SK-N-SH (cell line): ENCODE results near the gene HIBADH.
A peak's percentile ranks its signal among the peaks of the same experiment; 100 is the strongest.

Experiments
- CTCF ChIP-seq: fragments of 200-600 bp; sonication (generic); IDR thresholded peaks from 2 replicates; pipeline ENCODE4 v1.6.1; 2017; ENCODE audit warnings: antibody characterized with exemption, mild to moderate bottlenecking, moderate library complexity
- SMC3 ChIP-seq: IDR thresholded peaks from 2 replicates; pipeline ENCODE4 v1.6.1; 2012; ENCODE audit warnings: low read depth, low read length, improper control_type of control experiment

DNA sequence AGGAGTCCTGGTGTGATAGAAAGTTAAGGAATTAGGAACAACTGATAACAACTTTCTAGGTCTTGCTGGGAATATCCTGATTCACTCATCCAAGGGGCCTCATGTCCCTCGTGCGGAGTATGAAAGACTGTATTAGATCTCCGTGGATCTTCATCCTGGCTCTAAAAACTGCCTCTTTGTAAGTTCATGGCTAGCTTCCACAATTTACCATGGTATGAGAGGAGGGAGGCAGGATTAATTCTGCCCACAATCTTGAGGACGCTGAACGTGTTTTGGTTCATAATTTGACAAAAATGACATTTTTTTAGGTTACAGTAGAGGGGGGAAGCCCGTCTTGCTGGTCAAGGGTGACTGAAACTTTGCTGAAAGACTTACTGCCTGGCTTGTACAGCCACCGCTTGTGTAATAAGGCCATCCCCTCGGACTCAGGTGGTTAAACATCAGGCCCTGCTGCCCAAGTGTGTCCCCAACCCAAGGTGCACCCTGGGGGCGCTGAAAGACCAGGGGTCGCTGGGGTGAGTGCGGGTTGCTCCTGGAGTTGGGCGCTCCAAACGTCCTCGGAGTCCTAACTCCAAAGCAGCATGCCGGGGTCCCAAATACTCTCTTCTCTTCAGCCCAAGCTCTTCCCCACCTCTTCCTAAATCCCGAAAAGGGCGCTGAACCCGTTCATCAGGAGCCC, 733 bp downstream of the HIBADH start:
- peak; percentile 24; the same call in 1 of the 2 replicates for TF ChIP-seq CTCF
- peak; percentile 43 for TF ChIP-seq SMC3
